ENCODE data around the gene COL6A2. TPM values are rescaled to one million over a fixed set of nuclear protein-coding genes. Genes with fewer than 3 reads are reported as not detected.
"Not testable (repeated sequence)": the region's sequence is repeated elsewhere in the genome, so short reads cannot be mapped to it uniquely, and the experiment has no call there.

Gene COL6A2
- total and polyA plus RNA-seq, 4 donors, result 335 to 3,611 (median 1,409) TPM

- no peaks in the 10 kb centered on the region for H3K4me1 ChIP-seq (ENCODE audit: control insufficient read depth in 1 of 2, insufficient read depth in 2 of 2, low read length in 2 of 2)
- no peak overlapping the region for H3K27ac ChIP-seq (ENCODE audit: low read depth in 1 of 2, low read length in 2 of 2)
- DNase-seq (peak; percentile 28 to 57), ATAC-seq (ENCODE audit: low FRiP score) (no peak)
- H3K27me3 ChIP-seq (ENCODE audit: control insufficient read depth in 1 of 2, insufficient read depth in 2 of 2, low read length in 1 of 2), result no peaks in the 10 kb centered on the region
- intact Hi-C loops (cut with DNase I), result no loop called here
- no peak overlapping the region for H3K4me3 ChIP-seq (ENCODE audit: low read length in 2 of 2)
- whole genome bisulfite sequencing, 2 donors, result 90 to 94% methylated on average over 20 to 21 of the region's 21 CpGs
- no peaks in the 10 kb centered on the region for H3K9me3 ChIP-seq (ENCODE audit: control insufficient read depth, low read length)
- no peaks in the 10 kb centered on the region for H3K36me3 ChIP-seq (ENCODE audit: control insufficient read depth in 1 of 2, insufficient read depth in 2 of 2, low read length in 1 of 2)
Measured at GRCh38 chr21:46171996-46172862, 74.3 kb downstream of the COL6A2 start.

GRCh38 chr21:46172863-46173528, 75.1 kb downstream of the COL6A2 start:
- DNase-seq, result peak; percentile 24 to 36
- no peak for ATAC-seq (ENCODE audit: low FRiP score)
- 92 to 96% methylated on average over 6 of the region's 6 CpGs for WGBS, 2 donors
- intact Hi-C loops (cut with DNase I), result no loop called here
- Histone ChIP-seq H3K36me3 (ENCODE audit: control insufficient read depth in 1 of 2, insufficient read depth in 2 of 2, low read length in 1 of 2) (no peaks in the 10 kb centered on the region), H3K27ac (ENCODE audit: low read depth in 1 of 2, low read length in 2 of 2) (no peak overlapping the region), H3K4me1 (ENCODE audit: control insufficient read depth in 1 of 2, insufficient read depth in 2 of 2, low read length in 2 of 2) (no peaks in the 10 kb centered on the region), H3K9me3 (ENCODE audit: control insufficient read depth, low read length) (no peaks in the 10 kb centered on the region), H3K27me3 (ENCODE audit: control insufficient read depth in 1 of 2, insufficient read depth in 2 of 2, low read length in 1 of 2) (no peaks in the 10 kb centered on the region), H3K4me3 (ENCODE audit: low read length in 2 of 2) (no peak overlapping the region)

- 90 to 93% methylated on average over 1 of the region's 1 CpG for WGBS, 2 donors
- intact Hi-C loops (cut with DNase I), result no loop called here
- peak; percentile 22 to 37 for DNase-seq
- H3K27me3 ChIP-seq (ENCODE audit: control insufficient read depth in 1 of 2, insufficient read depth in 2 of 2, low read length in 1 of 2), result no peaks in the 10 kb centered on the region
- no peaks in the 10 kb centered on the region for H3K9me3 ChIP-seq (ENCODE audit: control insufficient read depth, low read length)
- no peak overlapping the region for H3K27ac ChIP-seq (ENCODE audit: low read depth in 1 of 2, low read length in 2 of 2)
- no peak overlapping the region for H3K4me3 ChIP-seq (ENCODE audit: low read length in 2 of 2)
- H3K36me3 ChIP-seq (ENCODE audit: control insufficient read depth in 1 of 2, insufficient read depth in 2 of 2, low read length in 1 of 2), result no peaks in the 10 kb centered on the region
- H3K4me1 ChIP-seq (ENCODE audit: control insufficient read depth in 1 of 2, insufficient read depth in 2 of 2, low read length in 2 of 2), result no peaks in the 10 kb centered on the region
- no peak for ATAC-seq (ENCODE audit: low FRiP score)
Measured at GRCh38 chr21:46173573-46173972, 75.7 kb downstream of the COL6A2 start.

- intact Hi-C loops (cut with DNase I); H3K27me3 ChIP-seq (ENCODE audit: control insufficient read depth in 1 of 2, insufficient read depth in 2 of 2, low read length in 1 of 2); H3K4me1 ChIP-seq (ENCODE audit: control insufficient read depth in 1 of 2, insufficient read depth in 2 of 2, low read length in 2 of 2); DNase-seq; H3K36me3 ChIP-seq (ENCODE audit: control insufficient read depth in 1 of 2, insufficient read depth in 2 of 2, low read length in 1 of 2); H3K4me3 ChIP-seq (ENCODE audit: low read length in 2 of 2); ATAC-seq (ENCODE audit: low FRiP score); H3K9me3 ChIP-seq (ENCODE audit: control insufficient read depth, low read length); H3K27ac ChIP-seq (ENCODE audit: low read depth in 1 of 2, low read length in 2 of 2): not testable (repeated sequence)
- 92 to 96% methylated on average over 3 of the region's 3 CpGs for WGBS, 2 donors
Measured at GRCh38 chr21:46176443-46177129, 78.7 kb downstream of the COL6A2 start.

- Histone ChIP-seq H3K27me3 (ENCODE audit: control insufficient read depth in 1 of 2, insufficient read depth in 2 of 2, low read length in 1 of 2) (no peaks in the 10 kb centered on the region), H3K27ac (ENCODE audit: low read depth in 1 of 2, low read length in 2 of 2) (no peak overlapping the region), H3K36me3 (ENCODE audit: control insufficient read depth in 1 of 2, insufficient read depth in 2 of 2, low read length in 1 of 2) (no peaks in the 10 kb centered on the region), H3K4me3 (ENCODE audit: low read length in 2 of 2) (no peak overlapping the region), H3K9me3 (ENCODE audit: control insufficient read depth, low read length) (no peaks in the 10 kb centered on the region), H3K4me1 (ENCODE audit: control insufficient read depth in 1 of 2, insufficient read depth in 2 of 2, low read length in 2 of 2) (no peaks in the 10 kb centered on the region)
- 89 to 90% methylated on average over 4 of the region's 4 CpGs for WGBS, 2 donors
- no peak for ATAC-seq (ENCODE audit: low FRiP score)
- intact Hi-C loops (cut with DNase I), result no loop called here
- no peak for DNase-seq
Measured at GRCh38 chr21:46178961-46179360, 81.0 kb downstream of the COL6A2 start.

Other genes with a start within 250 kb of the COL6A2 start
- 100 to 1,000 TPM; 458 to 593 TPM for gene COL6A1, start 116.3 kb upstream of the COL6A2 start, total RNA-seq
- 1,000 to 10,000 TPM in 1 of 2 donors, 100 to 1,000 TPM in 1; 156 to 1,773 TPM for gene COL6A1, start 116.3 kb upstream of the COL6A2 start, polyA plus RNA-seq
- gene FTCD, start 57.5 kb downstream of the COL6A2 start, total RNA-seq, result 1 to 10 TPM; 1.1 to 2.6 TPM
- 1 to 10 TPM in 1 of 2 donors, under 1 TPM in 1; 0.50 to 8.7 TPM for gene FTCD, start 57.5 kb downstream of the COL6A2 start, polyA plus RNA-seq
- 10 to 100 TPM in 1 of 2 donors, 1 to 10 TPM in 1; 5.2 to 12.4 TPM for gene SPATC1L, start 86.3 kb downstream of the COL6A2 start, total RNA-seq
- 10 to 100 TPM in 1 of 2 donors, 1 to 10 TPM in 1; 2.4 to 47.9 TPM for gene SPATC1L, start 86.3 kb downstream of the COL6A2 start, polyA plus RNA-seq
- 10 to 100 TPM; 60.2 to 85.2 TPM for gene LSS, start 130.7 kb downstream of the COL6A2 start, total RNA-seq
- gene LSS, start 130.7 kb downstream of the COL6A2 start, polyA plus RNA-seq, result 10 to 100 TPM in 1 of 2 donors, 1 to 10 TPM in 1; 9.3 to 52.0 TPM
- gene MCM3AP, start 187.5 kb downstream of the COL6A2 start, total RNA-seq, result 100 to 1,000 TPM in 1 of 2 donors, 10 to 100 TPM in 1; 73.0 to 111 TPM
- gene MCM3AP, start 187.5 kb downstream of the COL6A2 start, polyA plus RNA-seq, result 10 to 100 TPM; 14.7 to 61.1 TPM
- 10 to 100 TPM in 1 of 2 donors, 1 to 10 TPM in 1; 7.7 to 11.3 TPM for gene YBEY, start 188.2 kb downstream of the COL6A2 start, total RNA-seq
- gene YBEY, start 188.2 kb downstream of the COL6A2 start, polyA plus RNA-seq, result 10 to 100 TPM; 15.7 to 16.7 TPM
- 1 to 10 TPM in 1 of 2 donors, under 1 TPM in 1; 0.81 to 3.7 TPM for gene C21orf58, start 225.8 kb downstream of the COL6A2 start, total RNA-seq
- gene C21orf58, start 225.8 kb downstream of the COL6A2 start, polyA plus RNA-seq, result 1 to 10 TPM in 1 of 2 donors, under 1 TPM in 1; 0.38 to 2.5 TPM
- gene PCNT, start 226.0 kb downstream of the COL6A2 start, total RNA-seq, result 10 to 100 TPM; 30.7 to 33.0 TPM
- gene PCNT, start 226.0 kb downstream of the COL6A2 start, polyA plus RNA-seq, result 10 to 100 TPM in 1 of 2 donors, 1 to 10 TPM in 1; 6.4 to 21.6 TPM